Loucy (cell line): ENCODE data around the gene SMIM45.

ENCODE experiments used
- H2AFZ ChIP-seq: fragments of 200-600 bp; sonication (generic); 2 replicates; pipeline ENCODE4 v1.6.0; 2016; ENCODE audit warnings: antibody characterized with exemption, mild to moderate bottlenecking, low read length, moderate library complexity
- H3F3A ChIP-seq: fragments of 200-600 bp; 2 replicates; pipeline ENCODE4 v1.6.0; 2016; ENCODE audit warnings: antibody characterized with exemption, low read depth, mild to moderate bottlenecking
- H3K27me3 ChIP-seq: fragments of 200-600 bp; sonication (generic); 2 replicates; pipeline ENCODE4 v1.6.1; 2014; ENCODE audit warnings: low read length, mild to moderate bottlenecking; ENCODE audit not compliant: insufficient read depth, poor library complexity, severe bottlenecking
- H3K36me3 ChIP-seq: fragments of 200-600 bp; sonication (generic); 2 replicates; pipeline ENCODE4 v1.6.1; 2016; ENCODE audit warnings: low read length; ENCODE audit not compliant: insufficient read depth
- H3K4me1 ChIP-seq: fragments of 200-600 bp; sonication (generic); 2 replicates; pipeline ENCODE4 v1.5.1; 2014; ENCODE audit warnings: low read length, mild to moderate bottlenecking; ENCODE audit not compliant: insufficient read depth, poor library complexity, severe bottlenecking
- H3K4me2 ChIP-seq: fragments of 200-600 bp; sonication (generic); 2 replicates; pipeline ENCODE4 v1.6.0; 2014; ENCODE audit warnings: antibody characterized with exemption, low read length, low read depth, mild to moderate bottlenecking; ENCODE audit not compliant: poor library complexity, severe bottlenecking
- H3K4me3 ChIP-seq: fragments of 200-600 bp; sonication (generic); 2 replicates; pipeline ENCODE4 v1.5.1; 2014; ENCODE audit warnings: low read length, mild to moderate bottlenecking, mixed read lengths; ENCODE audit not compliant: poor library complexity, severe bottlenecking
- H3K79me2 ChIP-seq: fragments of 200-600 bp; sonication (generic); 2 replicates; pipeline ENCODE4 v1.6.1; 2014; ENCODE audit warnings: low read length; ENCODE audit not compliant: insufficient read depth
- H3K9ac ChIP-seq: fragments of 200-600 bp; sonication (generic); 2 replicates; pipeline ENCODE4 v1.6.0; 2014; ENCODE audit warnings: mild to moderate bottlenecking, low read depth, low read length, moderate library complexity; ENCODE audit not compliant: poor library complexity, severe bottlenecking
- H3K9me2 ChIP-seq: fragments of 200-600 bp; sonication (generic); replicated peaks from 2 replicates; pipeline ENCODE4 v1.6.1; 2016; ENCODE audit warnings: low read depth, low read length, mixed read lengths
- H3K9me3 ChIP-seq: fragments of 200-600 bp; sonication (generic); 2 replicates; pipeline ENCODE4 v1.6.1; 2014; ENCODE audit warnings: mild to moderate bottlenecking, antibody characterized with exemption, low read length, low read depth; ENCODE audit not compliant: insufficient read depth
- H4K20me1 ChIP-seq: fragments of 200-600 bp; sonication (generic); 2 replicates; pipeline ENCODE4 v1.6.0; 2014; ENCODE audit warnings: antibody characterized with exemption, low read length, mild to moderate bottlenecking; ENCODE audit not compliant: insufficient read depth, poor library complexity, severe bottlenecking
- EZH2phosphoT487 ChIP-seq: fragments of 200-600 bp; IDR thresholded peaks from 2 replicates; pipeline ENCODE4 v1.6.1; 2018; ENCODE audit warnings: antibody characterized with exemption, mild to moderate bottlenecking, moderate library complexity, borderline replicate concordance
- TF ChIP-seq, protein P1 (sequence below): fragments of 200-600 bp; sonication (generic); conservative IDR thresholded peaks from 2 replicates; pipeline ENCODE4 v1.5.1; 2014; ENCODE audit warnings: mild to moderate bottlenecking, antibody characterized with exemption, low read length

SMIM45 gene

GRCh38 chr22:41970601-41971000 is 18.7 kb downstream of the SMIM45 start:
- H3K79me2 ChIP-seq, result no peaks in the 10 kb centered on the region
- no peaks in the 10 kb centered on the region for H3K36me3 ChIP-seq
- no peak overlapping the region for H3K9ac ChIP-seq
- H3K9me3 ChIP-seq, result no peaks in the 10 kb centered on the region
- no peak overlapping the region for H2AFZ ChIP-seq
- no peak overlapping the region for H3K4me2 ChIP-seq
- H3K4me1 ChIP-seq, result peaks cover 3% of the 10 kb centered on the region
- no peak overlapping the region for H3K4me3 ChIP-seq
- no peak for TF ChIP-seq EZH2phosphoT487
- TF ChIP-seq, protein P1, sequence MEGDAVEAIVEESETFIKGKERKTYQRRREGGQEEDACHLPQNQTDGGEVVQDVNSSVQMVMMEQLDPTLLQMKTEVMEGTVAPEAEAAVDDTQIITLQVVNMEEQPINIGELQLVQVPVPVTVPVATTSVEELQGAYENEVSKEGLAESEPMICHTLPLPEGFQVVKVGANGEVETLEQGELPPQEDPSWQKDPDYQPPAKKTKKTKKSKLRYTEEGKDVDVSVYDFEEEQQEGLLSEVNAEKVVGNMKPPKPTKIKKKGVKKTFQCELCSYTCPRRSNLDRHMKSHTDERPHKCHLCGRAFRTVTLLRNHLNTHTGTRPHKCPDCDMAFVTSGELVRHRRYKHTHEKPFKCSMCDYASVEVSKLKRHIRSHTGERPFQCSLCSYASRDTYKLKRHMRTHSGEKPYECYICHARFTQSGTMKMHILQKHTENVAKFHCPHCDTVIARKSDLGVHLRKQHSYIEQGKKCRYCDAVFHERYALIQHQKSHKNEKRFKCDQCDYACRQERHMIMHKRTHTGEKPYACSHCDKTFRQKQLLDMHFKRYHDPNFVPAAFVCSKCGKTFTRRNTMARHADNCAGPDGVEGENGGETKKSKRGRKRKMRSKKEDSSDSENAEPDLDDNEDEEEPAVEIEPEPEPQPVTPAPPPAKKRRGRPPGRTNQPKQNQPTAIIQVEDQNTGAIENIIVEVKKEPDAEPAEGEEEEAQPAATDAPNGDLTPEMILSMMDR, result no peak
- no peaks in the 10 kb centered on the region for H3K9me2 ChIP-seq
- no peaks in the 10 kb centered on the region for H4K20me1 ChIP-seq
- H3K27me3 ChIP-seq, result peaks cover 3% of the 10 kb centered on the region
- H3F3A ChIP-seq, result no peaks in the 10 kb centered on the region

DNA sequence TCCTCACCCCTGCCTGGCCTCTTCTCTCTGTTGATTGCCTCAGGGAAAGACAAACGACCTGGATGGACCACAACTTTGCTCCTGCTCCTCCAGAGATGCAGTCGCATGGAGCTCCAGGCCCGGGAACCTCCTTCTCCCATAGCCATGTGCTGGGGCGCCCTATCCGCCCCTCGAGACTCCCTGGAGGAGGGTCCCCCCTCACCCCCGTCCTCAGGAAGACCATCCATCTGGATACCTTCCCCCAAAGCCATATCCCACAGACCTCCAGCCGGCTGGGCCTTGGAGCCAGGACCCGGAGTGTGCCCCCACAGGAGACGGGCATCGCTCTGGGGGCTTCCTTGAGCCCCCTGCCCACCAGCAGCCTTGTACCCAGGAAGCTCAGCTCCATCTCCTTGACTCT is 19.5 kb downstream of the SMIM45 start:
- no peak overlapping the region for H2AFZ ChIP-seq
- H3K4me1 ChIP-seq, result peaks cover 8% of the 10 kb centered on the region
- H3K27me3 ChIP-seq, result peaks cover 12% of the 10 kb centered on the region
- H3K9me3 ChIP-seq, result no peaks in the 10 kb centered on the region
- H3K9ac ChIP-seq, result no peak overlapping the region
- H3F3A ChIP-seq, result no peaks in the 10 kb centered on the region
- no peaks in the 10 kb centered on the region for H4K20me1 ChIP-seq
- no peaks in the 10 kb centered on the region for H3K9me2 ChIP-seq
- H3K79me2 ChIP-seq, result no peaks in the 10 kb centered on the region
- no peak overlapping the region for H3K4me3 ChIP-seq
- H3K4me2 ChIP-seq, result no peak overlapping the region
- no peaks in the 10 kb centered on the region for H3K36me3 ChIP-seq
- TF ChIP-seq, protein P1, result no peak
- no peak for TF ChIP-seq EZH2phosphoT487

DNA sequence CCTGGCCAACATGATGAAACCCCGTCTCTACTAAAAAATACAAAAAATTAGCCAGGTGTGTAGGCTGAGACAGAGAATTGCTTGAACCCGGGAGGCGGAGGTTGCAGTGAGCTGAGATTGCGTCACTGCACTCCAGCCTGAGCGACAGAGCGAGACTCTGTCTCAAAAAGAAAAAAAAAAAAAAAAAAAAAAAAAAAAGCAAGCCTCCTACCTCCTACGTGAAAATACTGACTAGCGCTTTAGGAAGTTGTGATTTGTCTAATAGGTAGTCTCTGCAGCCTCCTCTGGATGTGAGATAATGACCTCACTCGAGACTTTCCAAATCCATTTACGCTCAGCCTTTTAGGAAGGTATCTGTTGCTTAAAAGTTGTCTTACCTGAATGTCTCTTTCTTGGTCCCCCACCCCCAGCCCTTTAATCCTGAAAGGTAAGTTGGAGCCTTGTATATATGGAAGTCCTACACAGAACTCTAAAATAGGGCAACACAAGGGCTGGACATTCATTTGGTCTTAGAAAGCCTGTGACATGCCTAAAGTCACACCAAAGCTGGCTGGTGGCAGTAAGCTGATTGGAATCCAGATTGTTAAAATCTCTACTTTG is 22.8 kb downstream of the SMIM45 start:
- no peak overlapping the region for H3K4me3 ChIP-seq
- no peaks in the 10 kb centered on the region for H3K79me2 ChIP-seq
- H3K9me3 ChIP-seq, result no peaks in the 10 kb centered on the region
- TF ChIP-seq, protein P1, result no peak
- no peak for TF ChIP-seq EZH2phosphoT487
- H4K20me1 ChIP-seq, result no peaks in the 10 kb centered on the region
- no peaks in the 10 kb centered on the region for H3K36me3 ChIP-seq
- no peak overlapping the region for H3K9ac ChIP-seq
- peaks cover 12% of the 10 kb centered on the region for H3K27me3 ChIP-seq
- no peak overlapping the region for H3K4me2 ChIP-seq
- no peaks in the 10 kb centered on the region for H3K9me2 ChIP-seq
- H3K4me1 ChIP-seq, result peaks cover 13% of the 10 kb centered on the region
- H2AFZ ChIP-seq, result no peak overlapping the region
- no peaks in the 10 kb centered on the region for H3F3A ChIP-seq
